ENCODE data around the gene PHLDB2.

PHLDB2 gene

DNA sequence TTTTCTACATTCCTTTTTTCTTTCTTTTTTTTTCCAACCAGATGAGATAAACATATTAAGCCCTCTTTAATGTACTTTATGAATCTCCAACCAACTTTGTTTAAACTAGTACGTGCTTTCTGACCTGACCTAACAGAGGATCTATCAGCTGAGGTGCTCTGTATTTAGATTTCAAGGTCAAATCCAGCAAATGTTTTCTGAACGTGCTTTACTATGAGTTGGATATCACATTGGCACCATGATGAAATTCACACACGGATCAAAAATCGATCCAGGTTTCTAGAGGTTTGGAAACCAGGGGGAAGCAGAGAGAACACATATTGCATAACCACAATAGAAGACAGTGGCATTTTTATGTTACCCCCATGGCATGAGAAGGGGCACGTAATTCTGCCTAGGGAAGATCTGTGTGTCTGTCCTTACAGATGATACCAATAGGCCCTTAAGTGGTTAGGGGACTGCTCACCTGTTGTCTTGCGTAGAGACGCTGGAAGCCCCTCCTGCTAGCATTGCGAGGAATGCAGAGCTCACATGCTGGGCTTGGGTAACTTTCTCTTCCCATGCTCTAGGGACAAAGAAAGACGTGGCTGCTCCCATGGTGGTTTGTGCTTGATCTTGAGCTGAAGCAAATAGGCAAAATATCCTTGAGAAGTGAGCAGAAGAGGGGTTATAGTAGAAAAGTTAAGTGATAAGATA is 60.5 kb downstream of the PHLDB2 start:
- H3K27ac Mint-ChIP-seq = no peak overlapping the region
- no peaks in the 10 kb centered on the region for H3K9me3 Mint-ChIP-seq
- H3K36me3 Mint-ChIP-seq = peaks cover 1% of the 10 kb centered on the region
- no peak overlapping the region for H3K4me3 Mint-ChIP-seq
- no peaks in the 10 kb centered on the region for H3K27me3 Mint-ChIP-seq
- no peaks in the 10 kb centered on the region for H3K4me1 Mint-ChIP-seq

- H3K36me3 Mint-ChIP-seq = peaks cover 1% of the 10 kb centered on the region
- H3K27ac Mint-ChIP-seq = no peak overlapping the region
- no peaks in the 10 kb centered on the region for H3K9me3 Mint-ChIP-seq
- no peak overlapping the region for H3K4me3 Mint-ChIP-seq
- no peaks in the 10 kb centered on the region for H3K27me3 Mint-ChIP-seq
- H3K4me1 Mint-ChIP-seq = no peaks in the 10 kb centered on the region
These were observed 62.1 kb downstream of the PHLDB2 start for GRCh38 chr3:111921181-111921580.

DNA sequence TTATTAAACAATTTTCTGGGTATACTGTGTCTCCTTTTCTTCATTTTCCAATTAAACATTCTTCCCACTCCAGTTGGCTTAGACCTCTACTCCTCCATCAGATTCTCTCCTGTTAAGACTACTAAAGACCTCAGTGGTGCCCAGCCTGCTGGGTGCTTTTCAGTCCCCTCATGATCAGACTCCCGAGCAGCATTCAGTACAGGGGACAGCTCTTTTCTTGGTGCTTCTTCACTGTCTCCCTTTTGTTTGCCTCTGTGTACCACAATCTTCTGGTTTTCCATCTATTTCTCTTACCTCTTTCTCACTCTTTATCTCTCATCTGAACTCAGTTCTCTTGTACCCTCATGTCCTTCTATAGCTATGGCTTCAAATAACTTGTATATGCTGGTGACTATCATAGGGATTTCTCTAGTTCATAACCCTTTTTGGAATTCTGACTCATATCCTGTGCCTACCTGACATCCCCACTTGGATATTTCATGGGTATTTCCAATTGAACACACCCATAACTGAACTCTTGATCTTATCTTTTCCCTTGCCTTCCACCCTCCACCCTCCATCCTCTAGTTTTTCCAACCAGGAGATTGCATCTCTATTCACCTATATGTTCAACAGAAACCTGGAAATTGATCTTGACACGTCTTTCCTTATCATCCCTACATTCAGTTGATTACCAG is 64.2 kb downstream of the PHLDB2 start:
- H3K4me1 Mint-ChIP-seq = no peaks in the 10 kb centered on the region
- H3K36me3 Mint-ChIP-seq = peaks cover 1% of the 10 kb centered on the region
- H3K4me3 Mint-ChIP-seq = no peak overlapping the region
- H3K9me3 Mint-ChIP-seq = no peaks in the 10 kb centered on the region
- no peak overlapping the region for H3K27ac Mint-ChIP-seq
- no peaks in the 10 kb centered on the region for H3K27me3 Mint-ChIP-seq

DNA sequence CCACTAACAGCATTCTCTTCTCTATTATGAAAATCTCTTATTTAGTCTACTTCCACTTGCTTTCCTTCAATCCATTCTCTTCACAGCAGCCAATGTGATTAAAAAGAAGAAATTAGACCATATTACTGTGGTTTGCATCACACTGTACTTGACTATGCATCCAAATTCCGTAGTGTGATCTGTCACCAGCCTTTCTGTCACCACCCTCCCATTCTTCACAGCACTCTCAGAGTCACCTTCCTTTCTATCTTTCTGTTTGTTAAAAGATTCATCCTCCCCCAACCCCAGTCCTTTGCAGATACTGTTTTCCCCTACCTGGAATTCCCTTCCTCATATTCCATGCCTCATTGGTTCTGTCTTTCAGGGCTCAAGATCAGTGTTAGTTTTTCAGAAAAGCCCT is 64.7 kb downstream of the PHLDB2 start:
- no peaks in the 10 kb centered on the region for H3K27me3 Mint-ChIP-seq
- no peak overlapping the region for H3K4me3 Mint-ChIP-seq
- H3K9me3 Mint-ChIP-seq = no peaks in the 10 kb centered on the region
- H3K4me1 Mint-ChIP-seq = no peaks in the 10 kb centered on the region
- peaks cover 1% of the 10 kb centered on the region for H3K36me3 Mint-ChIP-seq
- no peak overlapping the region for H3K27ac Mint-ChIP-seq

DNA sequence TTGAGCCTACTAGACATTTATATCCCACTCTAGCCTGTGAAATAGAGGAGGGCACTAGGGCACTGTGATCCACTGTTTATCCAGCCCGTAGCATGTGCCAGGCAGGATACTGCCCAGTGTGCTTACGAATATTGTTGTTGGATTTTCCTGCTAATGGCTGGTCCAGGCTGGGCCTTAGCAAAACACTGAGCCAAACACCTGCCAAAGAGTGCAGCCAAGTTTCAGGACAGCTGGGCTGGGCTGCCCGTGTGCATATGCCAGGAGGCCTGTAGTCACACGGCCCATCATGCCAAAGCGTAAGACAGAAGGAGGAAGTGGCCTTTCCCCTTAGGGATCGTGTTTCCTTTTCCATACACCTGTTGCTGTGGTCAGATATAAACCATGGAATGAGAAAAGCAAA is 65.2 kb downstream of the PHLDB2 start:
- Mint-ChIP-seq H3K4me3 (no peak overlapping the region), H3K4me1 (no peaks in the 10 kb centered on the region), H3K27me3 (no peaks in the 10 kb centered on the region), H3K36me3 (peaks cover 1% of the 10 kb centered on the region), H3K9me3 (no peaks in the 10 kb centered on the region), H3K27ac (no peak overlapping the region)

- H3K9me3 Mint-ChIP-seq = no peaks in the 10 kb centered on the region
- no peak overlapping the region for H3K4me3 Mint-ChIP-seq
- H3K27me3 Mint-ChIP-seq = no peaks in the 10 kb centered on the region
- H3K4me1 Mint-ChIP-seq = no peaks in the 10 kb centered on the region
- H3K36me3 Mint-ChIP-seq = no peaks in the 10 kb centered on the region
- no peak overlapping the region for H3K27ac Mint-ChIP-seq
These were observed 67.2 kb downstream of the PHLDB2 start for GRCh38 chr3:111926266-111926676.

GRCh38 chr3:111928613-111929012 is 69.5 kb downstream of the PHLDB2 start:
- Mint-ChIP-seq H3K27ac (no peak overlapping the region), H3K4me1 (no peaks in the 10 kb centered on the region), H3K4me3 (no peak overlapping the region), H3K9me3 (no peaks in the 10 kb centered on the region), H3K36me3 (no peaks in the 10 kb centered on the region), H3K27me3 (no peaks in the 10 kb centered on the region)

DNA sequence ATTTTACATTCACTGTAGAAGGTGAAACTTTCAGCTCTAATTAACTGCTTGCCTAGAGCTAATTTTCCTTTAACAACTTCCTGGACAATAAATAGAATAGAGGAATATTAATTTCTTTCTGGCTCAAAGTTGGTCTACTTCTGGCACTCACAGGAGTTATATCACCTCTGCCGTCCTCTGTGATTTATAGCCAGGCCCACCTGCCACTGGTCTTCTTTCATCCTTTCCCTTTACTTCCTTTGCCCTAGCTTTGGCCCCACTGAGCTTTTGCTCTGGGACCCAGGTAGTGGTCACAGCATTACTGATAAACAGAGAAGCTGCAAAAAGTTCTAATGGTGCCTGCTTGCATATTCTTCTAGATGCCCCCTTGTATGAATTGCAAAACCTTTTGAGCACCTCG is 70.4 kb downstream of the PHLDB2 start:
- no peak overlapping the region for H3K4me3 Mint-ChIP-seq
- no peak overlapping the region for H3K27ac Mint-ChIP-seq
- H3K36me3 Mint-ChIP-seq = no peaks in the 10 kb centered on the region
- no peaks in the 10 kb centered on the region for H3K27me3 Mint-ChIP-seq
- H3K9me3 Mint-ChIP-seq = no peaks in the 10 kb centered on the region
- H3K4me1 Mint-ChIP-seq = no peaks in the 10 kb centered on the region

DNA sequence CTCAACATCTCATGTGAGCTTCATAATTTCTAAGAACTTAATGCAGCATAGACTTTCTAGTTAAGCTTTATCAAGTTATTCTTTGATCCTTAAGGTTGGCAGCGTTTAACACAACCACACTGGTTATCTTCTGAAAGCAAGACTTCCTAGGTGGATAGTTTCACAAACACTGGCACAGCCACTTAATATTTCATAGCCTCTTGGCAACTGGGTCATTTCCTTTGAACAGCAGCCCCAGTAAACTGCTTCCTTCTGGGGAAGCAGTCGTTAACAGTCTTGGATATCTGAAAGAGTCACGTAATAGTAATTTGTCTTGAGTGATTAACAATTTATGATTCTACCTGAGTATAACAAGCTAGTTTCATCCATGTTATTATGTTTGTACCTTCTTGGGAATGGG is 73.9 kb downstream of the PHLDB2 start:
- Mint-ChIP-seq H3K27me3 (no peaks in the 10 kb centered on the region), H3K4me3 (no peak overlapping the region), H3K4me1 (no peaks in the 10 kb centered on the region), H3K9me3 (no peaks in the 10 kb centered on the region), H3K36me3 (no peaks in the 10 kb centered on the region), H3K27ac (no peak overlapping the region)

- Mint-ChIP-seq H3K36me3 (no peaks in the 10 kb centered on the region), H3K27me3 (no peaks in the 10 kb centered on the region), H3K4me3 (no peak overlapping the region), H3K27ac (no peak overlapping the region), H3K4me1 (no peaks in the 10 kb centered on the region), H3K9me3 (no peaks in the 10 kb centered on the region)
These were observed 77.3 kb downstream of the PHLDB2 start for GRCh38 chr3:111936191-111936841.

DNA sequence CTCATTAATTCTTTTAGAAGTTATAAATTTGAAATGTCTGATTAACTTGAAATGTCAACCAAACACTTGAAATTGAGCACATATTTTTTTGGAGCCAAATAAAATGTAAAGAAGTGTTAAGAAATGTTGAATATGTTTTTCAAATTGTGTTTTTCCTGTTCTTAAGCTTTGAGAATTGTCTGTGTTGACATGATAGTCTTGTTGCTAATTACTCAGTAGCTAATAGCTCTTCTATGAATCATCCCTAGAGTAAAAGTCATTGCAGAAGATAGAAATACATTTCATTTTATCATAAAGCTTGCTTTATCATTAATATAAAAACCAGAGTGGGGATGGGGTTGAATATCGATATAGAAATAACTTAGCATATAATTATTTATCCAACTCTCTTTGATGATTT is 77.9 kb downstream of the PHLDB2 start:
- Mint-ChIP-seq H3K4me1 (no peaks in the 10 kb centered on the region), H3K36me3 (no peaks in the 10 kb centered on the region), H3K27me3 (no peaks in the 10 kb centered on the region), H3K9me3 (no peaks in the 10 kb centered on the region), H3K27ac (no peak overlapping the region), H3K4me3 (no peak overlapping the region)

GRCh38 chr3:111937871-111938270 is 78.8 kb downstream of the PHLDB2 start:
- no peaks in the 10 kb centered on the region for H3K4me1 Mint-ChIP-seq
- H3K36me3 Mint-ChIP-seq = no peaks in the 10 kb centered on the region
- H3K9me3 Mint-ChIP-seq = no peaks in the 10 kb centered on the region
- no peaks in the 10 kb centered on the region for H3K27me3 Mint-ChIP-seq
- H3K4me3 Mint-ChIP-seq = no peak overlapping the region
- no peak overlapping the region for H3K27ac Mint-ChIP-seq

GRCh38 chr3:111939873-111940272 is 80.8 kb downstream of the PHLDB2 start:
- Mint-ChIP-seq H3K27ac (no peak overlapping the region), H3K36me3 (no peaks in the 10 kb centered on the region), H3K27me3 (no peaks in the 10 kb centered on the region), H3K4me3 (no peak overlapping the region), H3K9me3 (no peaks in the 10 kb centered on the region), H3K4me1 (no peaks in the 10 kb centered on the region)

DNA sequence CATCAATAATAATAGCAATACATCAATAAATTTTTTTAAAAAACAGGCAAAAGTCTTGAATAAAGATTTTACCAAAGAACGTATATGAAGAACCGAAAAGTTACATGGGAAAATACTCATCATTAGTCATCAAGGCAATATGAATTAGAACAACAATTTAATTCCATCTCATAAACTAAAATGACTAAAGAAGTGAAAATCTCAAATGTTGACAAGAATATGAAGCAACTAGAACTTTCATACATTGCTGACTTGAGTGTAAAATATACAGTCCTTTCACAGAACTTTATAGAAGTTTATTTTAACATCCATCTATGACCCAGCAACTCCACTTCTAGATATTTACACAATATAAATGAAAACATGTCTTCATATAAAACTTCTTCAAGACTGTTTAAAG is 84.5 kb downstream of the PHLDB2 start:
- Mint-ChIP-seq H3K27ac (no peak overlapping the region), H3K4me3 (no peak overlapping the region), H3K4me1 (no peaks in the 10 kb centered on the region), H3K9me3 (no peaks in the 10 kb centered on the region), H3K27me3 (peaks cover 3% of the 10 kb centered on the region), H3K36me3 (peaks cover 3% of the 10 kb centered on the region)

- no peaks in the 10 kb centered on the region for H3K4me1 Mint-ChIP-seq
- no peak overlapping the region for H3K4me3 Mint-ChIP-seq
- H3K27ac Mint-ChIP-seq = no peak overlapping the region
- peaks cover 3% of the 10 kb centered on the region for H3K27me3 Mint-ChIP-seq
- H3K36me3 Mint-ChIP-seq = peaks cover 3% of the 10 kb centered on the region
- no peaks in the 10 kb centered on the region for H3K9me3 Mint-ChIP-seq
These were observed 85.3 kb downstream of the PHLDB2 start for GRCh38 chr3:111944372-111944771.

- no peak overlapping the region for H3K27ac Mint-ChIP-seq
- no peak overlapping the region for H3K4me3 Mint-ChIP-seq
- peaks cover 3% of the 10 kb centered on the region for H3K36me3 Mint-ChIP-seq
- peaks cover 3% of the 10 kb centered on the region for H3K27me3 Mint-ChIP-seq
- H3K9me3 Mint-ChIP-seq = no peaks in the 10 kb centered on the region
- H3K4me1 Mint-ChIP-seq = no peaks in the 10 kb centered on the region
These were observed 88.2 kb downstream of the PHLDB2 start for GRCh38 chr3:111947231-111947630.

All from activated naive CD4-positive, alpha-beta T cell treated with anti-CD3 and anti-CD28 coated beads, Interleukin-2, amount 50 U/mL, for 24 hours (primary cell).